NCI-H128 (cell line): ENCODE measurements around the gene PROX1.
"Not testable (repeated sequence)": the region's sequence is repeated elsewhere in the genome, so short reads cannot be mapped to it uniquely, and the experiment has no call there.

ENCODE experiments used
- DNase-seq: peaks from one replicate; lab custom pipeline; 2025; ENCODE audit not compliant: unreplicated experiment; lab: John Stamatoyannopoulos, UW

PROX1 gene

DNA sequence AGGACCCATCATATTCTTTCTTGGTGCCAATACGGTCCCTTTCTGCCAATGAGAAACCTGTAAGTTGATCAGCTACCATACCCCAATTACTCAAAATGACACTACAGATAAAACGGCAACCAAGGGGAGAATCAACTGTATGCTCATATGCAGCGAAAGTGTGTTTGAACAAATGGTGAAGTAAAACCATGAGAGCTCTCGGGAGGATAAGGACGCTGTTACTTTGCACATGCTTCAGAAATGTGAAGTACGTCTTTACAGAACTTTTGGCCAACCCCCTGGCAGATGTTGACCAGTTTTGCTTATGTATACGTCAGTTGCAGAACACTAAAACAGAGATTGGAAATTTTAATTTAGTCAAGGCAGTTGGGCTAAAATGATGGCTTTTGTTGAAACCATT lies 79.6 kb downstream of the PROX1 start:
- no peak for DNase-seq

- no peak for DNase-seq
Observed at GRCh38 chr1:214067853-214068703, 80.3 kb downstream of the PROX1 start.

GRCh38 chr1:214068979-214069378 lies 81.2 kb downstream of the PROX1 start:
- DNase-seq: no peak

DNA sequence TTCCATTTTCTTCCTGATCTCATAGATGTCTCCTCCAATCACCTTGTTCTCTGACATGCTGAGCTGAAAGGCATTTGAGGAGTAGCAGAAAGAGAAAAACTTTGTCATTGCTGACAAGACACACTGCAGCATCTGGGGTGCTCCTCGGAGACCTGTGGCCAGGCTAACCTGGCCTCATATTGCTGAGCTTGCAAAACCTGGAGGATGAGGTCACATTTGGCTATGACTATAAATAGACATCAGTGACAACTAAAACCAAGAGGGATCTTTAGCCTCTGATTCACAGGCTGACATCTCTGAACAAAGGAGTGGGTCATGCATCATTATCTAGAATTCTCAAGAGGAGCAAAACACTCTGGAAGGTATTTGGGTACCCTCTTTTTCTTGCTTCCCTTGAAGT lies 83.7 kb downstream of the PROX1 start:
- no peak for DNase-seq

DNA sequence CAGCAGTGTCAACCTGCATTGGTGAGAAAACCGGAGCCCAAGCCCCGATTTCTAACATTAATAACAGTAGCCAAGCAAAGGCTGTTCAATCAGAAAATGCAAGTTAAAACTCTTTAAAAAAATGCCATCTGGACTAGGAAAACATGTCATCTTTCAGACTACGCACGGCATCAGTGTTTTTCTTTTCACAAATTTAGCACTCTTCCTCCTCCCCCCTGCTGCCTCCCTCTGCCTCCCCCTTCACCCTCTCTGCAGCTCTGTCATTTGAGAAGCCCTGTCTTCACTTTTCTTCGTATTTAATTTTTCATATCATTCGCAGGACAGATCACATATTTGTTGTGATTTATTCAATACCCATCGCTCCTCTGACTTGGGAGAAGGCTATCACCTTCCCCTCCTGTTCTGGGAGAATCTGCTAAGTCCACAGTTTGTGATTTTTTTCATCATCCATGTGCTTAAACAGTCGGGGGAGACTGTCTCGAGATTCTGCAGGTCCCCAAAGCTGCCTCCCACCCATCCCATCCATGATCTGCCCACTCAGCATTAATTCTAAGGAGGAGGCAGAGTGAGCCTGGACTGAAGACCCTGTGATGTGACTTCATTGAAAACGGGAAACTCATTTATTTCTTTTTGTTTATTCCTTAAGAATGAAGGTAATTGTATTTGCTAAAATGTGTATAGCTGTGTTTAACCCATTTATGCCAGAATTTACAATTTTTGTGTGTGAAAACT lies 84.8 kb downstream of the PROX1 start:
- DNase-seq: no peak

DNA sequence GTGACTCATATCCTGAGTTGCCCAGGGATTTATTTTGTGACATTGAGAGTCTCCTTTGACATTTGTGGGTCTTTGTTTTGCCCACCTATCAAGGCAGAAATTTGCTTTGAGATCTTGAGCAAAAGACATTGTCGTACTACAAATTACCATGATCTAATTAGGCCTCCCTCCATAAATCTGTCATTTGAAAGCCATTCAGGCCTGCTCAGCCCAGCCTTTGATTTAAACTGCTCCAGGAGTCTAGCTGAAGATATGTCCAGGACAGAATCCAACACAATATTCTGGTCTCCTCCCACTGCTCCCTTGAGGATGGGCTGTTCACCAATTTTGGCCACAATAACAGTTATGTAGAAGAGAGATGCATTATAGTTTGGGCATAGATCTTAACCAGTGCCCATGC lies 86.7 kb downstream of the PROX1 start:
- no peak for DNase-seq

- DNase-seq: no peak
Observed at GRCh38 chr1:214075305-214075998, 87.7 kb downstream of the PROX1 start.

DNA sequence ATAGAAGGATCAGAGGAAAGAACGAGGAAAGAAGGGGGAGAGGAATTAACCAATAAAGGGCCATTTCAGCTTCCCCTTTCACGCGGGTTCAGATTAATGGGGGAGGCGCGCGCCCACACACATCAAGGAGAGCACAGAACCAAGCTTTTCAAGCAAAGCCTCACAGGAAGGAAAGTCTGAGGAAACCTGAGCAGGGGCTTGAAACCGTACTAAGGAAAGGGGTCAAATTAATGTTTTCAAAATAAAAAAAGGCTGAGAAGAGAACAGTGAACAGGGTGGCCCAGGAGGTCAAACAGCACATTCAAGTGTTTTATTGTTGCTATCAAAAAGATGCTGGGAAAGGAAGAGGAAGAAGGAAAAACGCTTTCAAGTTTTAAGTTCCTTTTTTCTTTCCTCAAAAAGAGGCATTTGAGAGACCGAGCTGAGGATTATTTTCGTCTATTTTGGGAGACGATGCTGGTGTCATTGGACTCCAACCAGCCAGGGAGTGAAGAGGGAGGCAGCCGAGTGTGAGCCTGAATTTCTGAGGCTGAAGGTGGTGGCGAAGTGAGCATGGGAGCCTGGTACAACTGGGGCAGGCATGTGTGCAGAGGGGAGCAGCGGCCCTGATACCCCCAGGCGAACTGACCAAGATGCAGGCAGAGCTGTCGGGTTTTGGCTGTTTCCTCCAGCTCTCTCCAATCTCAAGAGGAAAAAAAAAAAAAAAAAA lies 88.4 kb downstream of the PROX1 start:
- no peak for DNase-seq

DNA sequence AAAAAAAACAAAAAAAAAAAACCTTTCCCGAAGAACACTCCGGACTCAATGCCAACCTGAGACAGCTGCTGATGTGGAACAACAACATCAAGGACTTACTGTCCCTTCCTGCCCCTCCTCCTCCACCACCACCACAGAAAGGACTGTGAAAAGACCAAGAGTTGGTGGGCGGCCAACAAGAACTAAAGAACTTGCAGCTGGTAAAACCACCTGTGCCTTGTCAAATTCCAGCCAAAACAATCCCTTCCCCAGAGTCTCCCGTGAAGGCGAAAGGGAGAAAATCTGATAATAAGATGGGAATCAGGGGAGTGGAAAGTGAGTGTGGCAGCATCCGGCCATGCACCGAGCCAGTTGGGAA lies 88.9 kb downstream of the PROX1 start:
- no peak for DNase-seq

GRCh38 chr1:214078950-214079349 lies 91.2 kb downstream of the PROX1 start:
- no peak for DNase-seq

GRCh38 chr1:214085325-214085724 lies 97.6 kb downstream of the PROX1 start:
- no peak for DNase-seq

DNA sequence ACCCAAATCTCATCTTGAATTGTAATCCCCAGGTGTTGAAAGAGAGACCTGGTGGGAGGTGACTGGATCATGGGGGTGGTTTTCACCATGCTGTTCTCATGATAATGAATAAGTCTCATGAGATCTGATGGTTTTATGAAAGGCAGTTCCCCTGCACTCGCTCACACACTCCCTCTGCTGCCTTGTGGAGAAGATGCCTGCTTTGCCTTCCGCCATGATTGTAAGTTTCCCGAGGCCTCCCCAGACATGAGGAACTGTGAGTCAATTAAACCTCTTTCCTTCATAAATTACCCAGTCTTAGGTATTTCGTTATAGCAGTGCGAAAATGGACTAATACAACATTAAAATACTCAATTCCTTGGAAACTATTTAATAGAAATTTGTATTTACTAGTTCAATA lies 99.2 kb downstream of the PROX1 start:
- no peak for DNase-seq

- DNase-seq: not testable (repeated sequence)
Observed at GRCh38 chr1:214089003-214089402, 101.2 kb downstream of the PROX1 start.
